ENCODE measurements around the gene MRPL12.

DNA sequence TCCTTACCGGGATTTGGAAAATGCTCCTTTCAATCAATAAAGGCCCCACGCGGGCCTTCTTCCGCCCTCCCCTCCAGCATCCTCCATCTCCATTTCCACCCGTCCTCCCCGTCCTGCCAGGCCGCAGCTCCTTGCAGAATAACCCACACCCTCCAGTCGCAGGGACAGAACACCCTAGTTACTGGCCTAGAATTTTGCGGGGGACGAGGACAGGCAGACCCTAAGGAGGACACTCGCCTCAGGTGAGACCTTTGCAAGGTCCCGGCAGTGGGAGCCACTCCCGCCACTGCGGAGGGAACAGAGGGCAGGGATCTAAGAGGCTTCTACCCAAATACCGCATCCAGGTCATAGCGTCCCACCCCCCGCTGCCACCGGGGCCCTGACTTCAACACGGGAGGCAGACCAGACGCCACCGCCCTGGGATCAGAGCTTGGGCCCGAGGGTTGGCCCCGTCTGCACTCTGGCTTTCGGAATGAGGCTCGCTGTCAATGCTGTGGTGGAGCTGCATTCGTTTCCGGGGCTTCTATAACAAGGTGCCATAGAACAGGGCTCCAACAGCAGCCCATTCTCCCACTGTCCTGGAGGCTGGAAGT, 35.7 kb downstream of the MRPL12 start:
- TF ChIP-seq, protein P1, sequence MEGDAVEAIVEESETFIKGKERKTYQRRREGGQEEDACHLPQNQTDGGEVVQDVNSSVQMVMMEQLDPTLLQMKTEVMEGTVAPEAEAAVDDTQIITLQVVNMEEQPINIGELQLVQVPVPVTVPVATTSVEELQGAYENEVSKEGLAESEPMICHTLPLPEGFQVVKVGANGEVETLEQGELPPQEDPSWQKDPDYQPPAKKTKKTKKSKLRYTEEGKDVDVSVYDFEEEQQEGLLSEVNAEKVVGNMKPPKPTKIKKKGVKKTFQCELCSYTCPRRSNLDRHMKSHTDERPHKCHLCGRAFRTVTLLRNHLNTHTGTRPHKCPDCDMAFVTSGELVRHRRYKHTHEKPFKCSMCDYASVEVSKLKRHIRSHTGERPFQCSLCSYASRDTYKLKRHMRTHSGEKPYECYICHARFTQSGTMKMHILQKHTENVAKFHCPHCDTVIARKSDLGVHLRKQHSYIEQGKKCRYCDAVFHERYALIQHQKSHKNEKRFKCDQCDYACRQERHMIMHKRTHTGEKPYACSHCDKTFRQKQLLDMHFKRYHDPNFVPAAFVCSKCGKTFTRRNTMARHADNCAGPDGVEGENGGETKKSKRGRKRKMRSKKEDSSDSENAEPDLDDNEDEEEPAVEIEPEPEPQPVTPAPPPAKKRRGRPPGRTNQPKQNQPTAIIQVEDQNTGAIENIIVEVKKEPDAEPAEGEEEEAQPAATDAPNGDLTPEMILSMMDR (IDR thresholded peaks at IDR 0.05; ENCODE audit: borderline replicate concordance, extremely low read depth, low read length, poor library complexity, severe bottlenecking), result no peak
- no peak for TF ChIP-seq EZH2 (IDR thresholded peaks at IDR 0.05; ENCODE audit: borderline replicate concordance, low read depth, low read length, severe bottlenecking)
